HCT116 (cell line): ENCODE data around the gene CDH5. TPM values are rescaled to one million over a fixed set of nuclear protein-coding genes. Genes with fewer than 3 reads are reported as not detected.
"Not testable (repeated sequence)": the region's sequence is repeated elsewhere in the genome, so short reads cannot be mapped to it uniquely, and the experiment has no call there.

Source experiments
- ATAC-seq: fragments of 200-7000 bp; cut with Tn5 transposase; 2 replicates; pipeline ENCODE4 v1.9.1; 2020; ENCODE audit warnings: mild to moderate bottlenecking, moderate library complexity
- BruUV-seq: library from RNA; stranded (reverse); fragments of 400-500 nt; replicated peaks from 2 replicates; lab custom pipeline; 2021; lab: Mats Ljungman, UMichigan
- CTCF ChIA-PET: fragments of 300-600 bp; sonication (Branson Sonifier 250); formaldehyde crosslinking; loops from one replicate; lab custom pipeline; 2021; ENCODE audit warnings: antibody characterized with exemption; lab: Charles Lee
- POLR2A ChIA-PET: fragments of 300-600, 350-600 bp; sonication (Branson Sonifier 250); formaldehyde crosslinking; loops from one replicate; lab custom pipeline; 2021; ENCODE audit warnings: antibody characterized with exemption; lab: Charles Lee
- RAD21 ChIA-PET, 2 experiments: fragments of 300-600 bp; sonication (Branson Sonifier 250); formaldehyde crosslinking; loops; one replicate each; lab custom pipeline; 2023; ENCODE audit warnings: low total read pairs in 2 of 2; ENCODE audit not compliant: uncharacterized antibody in 2 of 2, unreplicated experiment in 2 of 2, low non-redundant PET in 1 of 2; lab: Charles Lee
- DNase-seq: peaks from one replicate; pipeline ENCODE4 v3.0.0-alpha.2; 2010; ENCODE audit warnings: low read depth, low spot score
- H2AFZ ChIP-seq: fragments of 200-600 bp; shearing (Covaris generic), sonication (generic); 2 replicates; pipeline ENCODE4 v1.6.1; 2017; ENCODE audit warnings: low read depth, mixed run types, mixed read lengths, antibody characterized with exemption, low read length; ENCODE audit not compliant: poor library complexity, severe bottlenecking
- H3K27ac ChIP-seq: 2 replicates; pipeline ENCODE4 v1.5.1; 2012; ENCODE audit warnings: low read depth, low read length
- H3K27me3 ChIP-seq: fragments of 200-600 bp; sonication (generic); 2 replicates; pipeline ENCODE4 v1.6.1; 2016; ENCODE audit warnings: mixed run types, low read length, mixed read lengths; ENCODE audit not compliant: insufficient read depth
- H3K36me3 ChIP-seq, 2 experiments: fragments of 200-500 bp in 1 of 2; fragments of 200-600 bp in 1 of 2; sonication (Bioruptor generic) in 1 of 2; sonication (generic) in 1 of 2; 2 replicates each; pipeline versions ENCODE4 v1.5.1 to v1.6.1; 2014 to 2016; ENCODE audit warnings: low read length in 2 of 2, inconsistent platforms in 1 of 2, mixed read lengths in 1 of 2, mixed run types in 1 of 2; ENCODE audit not compliant: insufficient read depth in 2 of 2, control insufficient read depth in 1 of 2
- H3K4me1 ChIP-seq, 2 experiments: fragments of 200-600 bp in 1 of 2; sonication (generic) in 1 of 2; 2 replicates each; pipeline versions ENCODE4 v1.5.1 to v1.6.1; 2012 to 2017; ENCODE audit warnings: low read length in 2 of 2, inconsistent platforms in 1 of 2, mild to moderate bottlenecking in 1 of 2, mixed read lengths in 1 of 2, mixed run types in 1 of 2, moderate library complexity in 1 of 2; ENCODE audit not compliant: insufficient read depth in 2 of 2, control insufficient read depth in 1 of 2
- H3K4me2 ChIP-seq: fragments of 200-600 bp; sonication (generic); 2 replicates; pipeline ENCODE4 v1.6.1; 2017; ENCODE audit warnings: mixed run types, low read length, mixed read lengths
- H3K4me3 ChIP-seq, 2 experiments: fragments of 200-600 bp in 1 of 2; sonication (generic) in 1 of 2; replicated peaks in 1 of 2; 2 replicates each; pipeline ENCODE4 v1.5.1; 2011 to 2016; ENCODE audit warnings: low read length in 2 of 2, control low read depth in 1 of 2, low read depth in 1 of 2, mild to moderate bottlenecking in 1 of 2, mixed read lengths in 1 of 2, mixed run types in 1 of 2
- H3K79me2 ChIP-seq: fragments of 200-600 bp; sonication (generic); 2 replicates; pipeline ENCODE4 v1.6.1; 2017; ENCODE audit warnings: mild to moderate bottlenecking, mixed run types, low read length, moderate library complexity, mixed read lengths; ENCODE audit not compliant: insufficient read depth
- H3K9ac ChIP-seq: fragments of 200-600 bp; sonication (generic); 2 replicates; pipeline ENCODE4 v1.6.1; 2016; ENCODE audit warnings: low read length, mixed read lengths
- H3K9me2 ChIP-seq: fragments of 200-600 bp; sonication (generic), shearing (Covaris generic); 2 replicates; pipeline ENCODE4 v1.6.1; 2017; ENCODE audit warnings: mixed run types, mild to moderate bottlenecking, moderate library complexity; ENCODE audit not compliant: insufficient read depth
- H3K9me3 ChIP-seq, 2 experiments: fragments of 200-500 bp in 1 of 2; fragments of 200-600 bp in 1 of 2; sonication (Bioruptor generic) in 1 of 2; sonication (generic) in 1 of 2; 2 replicates each; pipeline ENCODE4 v1.6.1; 2014 to 2017; ENCODE audit warnings: low read length in 2 of 2, mixed read lengths in 2 of 2, inconsistent platforms in 1 of 2, low read depth in 1 of 2, mild to moderate bottlenecking in 1 of 2, mixed run types in 1 of 2, moderate library complexity in 1 of 2; ENCODE audit not compliant: control insufficient read depth in 1 of 2, insufficient read depth in 1 of 2
- H4K20me1 ChIP-seq: fragments of 200-600 bp; sonication (generic), shearing (Covaris generic); 2 replicates; pipeline ENCODE4 v1.6.1; 2017; ENCODE audit warnings: mixed run types, mild to moderate bottlenecking, moderate library complexity; ENCODE audit not compliant: insufficient read depth
- RAD21 ChIP-seq: IDR thresholded peaks from 2 replicates; pipeline ENCODE4 v1.6.1; 2012; ENCODE audit warnings: low read depth, mild to moderate bottlenecking
- SP1 ChIP-seq: IDR thresholded peaks from 2 replicates; pipeline ENCODE4 v1.6.1; 2012; ENCODE audit warnings: low read depth
- intact Hi-C: fragments of 100-400 bp; cut with micrococcal nuclease; formaldehyde crosslinking; loops from 2 replicates; pipeline ENCODE4 v1.10.0; 2022
- total RNA-seq: library from RNA; stranded (reverse); gene quantifications from one replicate; pipeline ENCODE4 v1.2.1, GENCODE V29; 2021; ENCODE audit not compliant: unreplicated experiment

CDH5 gene
- total RNA-seq, 1 experiment from 2014 or later, result 0.15 TPM

GRCh38 chr16:66451548-66451947 lies 85.1 kb downstream of the CDH5 start (continued):
- no peak for TF ChIP-seq RAD21
- TF ChIP-seq SP1, result no peak
- TF ChIP-seq, all 23 proteins: peak for 0

GRCh38 chr16:66453230-66453629 lies 86.7 kb downstream of the CDH5 start:
- POLR2A ChIA-PET, result not testable (repeated sequence)

More at GRCh38 chr16:66453230-66453629, 86.7 kb downstream of the CDH5 start:
- H3K4me1 ChIP-seq, RAD21 ChIA-PET, CTCF ChIA-PET, H4K20me1 ChIP-seq, H3K4me2 ChIP-seq, BruUV-seq, ATAC-seq, H3K36me3 ChIP-seq, DNase-seq, H3K79me2 ChIP-seq, H3K9me3 ChIP-seq, H2AFZ ChIP-seq, intact Hi-C loops, H3K4me3 ChIP-seq, H3K9me2 ChIP-seq, H3K9ac ChIP-seq, H3K27me3 ChIP-seq, H3K27ac ChIP-seq: not testable (repeated sequence)

Other genes with a start within 250 kb of the CDH5 start
- gene BEAN1, start 60.6 kb downstream of the CDH5 start, total RNA-seq, result 0.61 TPM
- gene TK2, start 183.4 kb downstream of the CDH5 start, total RNA-seq, result 15.4 TPM
- 38.6 TPM for gene CKLF, start 185.9 kb downstream of the CDH5 start, total RNA-seq
- gene CMTM1, start 199.7 kb downstream of the CDH5 start, total RNA-seq, result 5.2 TPM
- 0.42 TPM for gene CMTM2, start 212.8 kb downstream of the CDH5 start, total RNA-seq
- 12.8 TPM for gene CMTM3, start 238.0 kb downstream of the CDH5 start, total RNA-seq